ENCODE results near the gene CACNA2D1.

CACNA2D1 gene

DNA sequence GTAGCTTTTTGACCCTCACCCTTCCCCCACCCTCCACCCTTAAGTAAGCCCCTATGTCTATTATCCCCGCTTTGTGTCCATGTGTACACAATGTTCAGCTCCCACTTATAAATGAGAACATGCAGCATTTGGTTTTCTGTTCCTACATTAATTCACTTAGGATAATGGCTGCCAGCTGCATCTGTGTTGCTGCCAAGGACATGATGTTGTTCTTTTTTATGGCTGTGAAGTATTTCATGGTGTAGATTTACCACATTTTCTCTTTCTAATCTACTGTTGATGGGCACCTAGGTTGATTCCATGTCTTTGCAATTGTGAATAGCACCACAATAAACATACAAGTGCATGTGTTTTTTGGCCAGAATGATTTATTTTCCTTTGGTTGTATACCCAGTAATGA is 232.2 kb downstream of the CACNA2D1 start:
- no peak for DNase-seq

- DNase-seq, result no peak
These were observed 233.0 kb downstream of the CACNA2D1 start for GRCh38 chr7:82210416-82211184.

DNA sequence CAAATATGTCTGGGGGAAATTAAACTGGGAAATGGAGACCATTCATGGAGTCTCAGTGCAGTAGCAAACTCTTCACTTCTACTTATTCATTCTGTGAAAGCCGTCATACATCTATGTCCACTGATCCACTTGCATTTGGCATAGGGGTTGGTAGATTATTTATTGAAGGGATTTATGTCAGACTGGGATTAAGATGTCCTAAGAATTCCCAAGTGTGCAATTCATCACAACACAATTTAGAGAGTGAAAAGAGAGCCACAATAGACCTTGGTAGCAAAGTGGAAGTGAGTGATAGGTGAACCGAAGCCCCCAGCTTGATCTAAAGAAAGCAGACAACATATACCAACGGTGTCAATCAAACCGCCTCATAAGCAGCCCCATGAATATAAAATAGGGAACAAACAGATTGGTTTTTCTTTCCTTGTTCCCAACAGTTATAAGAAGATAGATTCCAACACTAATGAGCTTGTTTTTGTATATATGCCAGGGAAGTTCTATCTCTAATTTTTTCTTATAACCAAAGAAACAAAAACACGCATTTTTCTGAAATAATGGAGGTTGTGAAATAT is 234.3 kb downstream of the CACNA2D1 start:
- DNase-seq, result no peak

DNA sequence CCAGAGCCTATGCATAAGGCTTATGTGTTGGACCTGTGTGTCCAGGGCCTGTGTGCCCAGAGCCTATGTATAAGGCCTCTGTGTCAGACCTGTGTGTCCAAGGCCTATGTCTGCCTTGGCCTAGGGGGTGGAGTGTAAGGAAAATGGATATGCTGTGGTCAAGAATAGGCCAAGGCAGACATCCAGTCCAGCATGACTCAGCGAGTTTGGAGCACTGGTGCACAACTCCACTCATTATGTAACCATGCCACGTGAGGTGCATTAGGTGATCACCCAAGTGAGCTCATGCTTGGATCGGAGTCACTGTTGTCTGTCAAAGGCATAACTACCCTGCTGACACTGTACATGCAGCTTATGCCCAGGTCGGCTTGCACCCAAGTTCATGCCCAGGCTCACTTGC is 238.9 kb downstream of the CACNA2D1 start:
- no peak for DNase-seq

DNA sequence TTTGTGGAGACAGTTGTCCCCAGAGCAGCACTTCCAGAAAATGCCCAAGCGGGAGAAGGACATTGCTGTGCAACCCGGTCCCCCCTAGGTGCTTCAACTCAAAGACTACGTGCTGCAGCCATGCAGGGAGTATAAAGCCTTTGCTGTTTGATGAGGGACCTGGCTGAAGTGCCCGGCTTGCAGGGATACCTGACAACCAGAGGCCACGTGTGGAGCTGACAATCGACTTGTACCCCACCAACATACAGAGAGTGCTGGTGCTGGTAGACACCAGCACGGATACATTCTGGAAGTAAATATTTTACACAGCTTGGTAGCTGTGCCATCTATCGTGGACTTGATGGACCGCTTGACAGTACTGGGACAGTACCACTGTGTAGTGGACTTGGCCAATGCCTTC is 240.6 kb downstream of the CACNA2D1 start:
- DNase-seq, result no peak

DNA sequence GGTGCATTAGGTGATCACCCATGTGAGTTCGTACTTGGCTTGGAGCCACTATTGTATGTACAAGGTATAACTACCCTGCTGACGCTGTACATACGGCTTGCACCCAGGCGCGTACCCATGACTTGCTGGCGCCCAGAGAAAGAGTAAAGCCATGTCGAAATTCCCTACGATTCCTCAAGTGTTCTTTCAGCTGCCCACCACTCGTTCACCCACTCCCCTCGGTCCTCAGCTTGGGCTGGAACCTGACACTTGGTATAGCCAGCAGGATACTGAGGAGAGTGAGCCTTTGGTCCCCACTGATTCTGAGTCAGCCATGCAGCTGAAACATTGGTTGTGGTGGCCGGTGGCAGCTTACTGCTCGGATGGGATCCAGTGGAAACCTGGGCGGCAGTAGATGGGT is 241.5 kb downstream of the CACNA2D1 start:
- DNase-seq, result no peak

- DNase-seq, result no peak
These were observed 243.0 kb downstream of the CACNA2D1 start for GRCh38 chr7:82200601-82201000.

DNA sequence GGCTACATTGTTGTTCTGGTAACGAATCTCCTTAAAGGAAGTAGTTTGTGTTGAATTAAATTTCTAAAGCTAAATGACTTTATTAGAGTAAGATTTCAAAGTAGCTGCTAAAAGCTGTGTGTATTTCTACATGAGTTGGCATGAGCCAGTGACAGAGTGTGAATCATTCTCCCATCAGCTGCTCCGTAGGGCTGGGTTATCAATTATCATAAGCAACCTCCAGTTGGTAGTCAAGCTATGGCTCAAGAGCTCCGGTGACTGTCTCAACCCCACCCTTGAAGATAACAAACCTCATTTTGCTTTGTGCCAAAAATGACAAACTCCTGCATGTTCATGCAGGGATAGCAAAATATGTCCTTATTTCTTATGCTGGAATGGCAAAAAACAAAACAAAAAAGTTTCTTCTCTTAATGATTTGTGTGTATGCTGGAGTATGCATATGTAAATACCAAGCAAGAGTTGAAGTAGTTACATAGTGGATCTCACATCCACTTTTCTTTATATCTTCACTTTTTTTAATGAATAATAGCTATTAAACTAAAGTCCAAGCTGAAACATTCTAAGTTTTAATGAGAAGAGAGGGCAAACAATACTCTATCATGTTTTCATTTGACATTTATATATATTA is 249.4 kb downstream of the CACNA2D1 start:
- no peak for DNase-seq

DNA sequence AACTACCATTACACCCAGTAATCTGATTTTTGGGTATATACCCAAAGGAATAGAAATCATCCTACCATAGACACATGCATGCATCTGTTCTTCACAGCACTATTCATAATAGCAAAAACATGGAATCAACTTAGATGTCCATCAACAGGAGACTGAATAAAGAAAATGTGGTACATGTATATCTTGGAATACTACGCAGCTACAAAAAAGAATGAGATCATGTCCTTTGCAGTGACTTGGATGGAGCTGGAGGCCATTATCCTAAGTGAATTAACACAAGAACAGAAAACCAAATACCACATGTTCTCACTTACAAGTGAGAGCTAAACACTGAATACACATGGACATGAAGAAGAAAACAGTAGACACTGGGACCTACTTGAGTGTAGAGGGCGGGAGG is 254.9 kb downstream of the CACNA2D1 start:
- DNase-seq, result no peak

DNA sequence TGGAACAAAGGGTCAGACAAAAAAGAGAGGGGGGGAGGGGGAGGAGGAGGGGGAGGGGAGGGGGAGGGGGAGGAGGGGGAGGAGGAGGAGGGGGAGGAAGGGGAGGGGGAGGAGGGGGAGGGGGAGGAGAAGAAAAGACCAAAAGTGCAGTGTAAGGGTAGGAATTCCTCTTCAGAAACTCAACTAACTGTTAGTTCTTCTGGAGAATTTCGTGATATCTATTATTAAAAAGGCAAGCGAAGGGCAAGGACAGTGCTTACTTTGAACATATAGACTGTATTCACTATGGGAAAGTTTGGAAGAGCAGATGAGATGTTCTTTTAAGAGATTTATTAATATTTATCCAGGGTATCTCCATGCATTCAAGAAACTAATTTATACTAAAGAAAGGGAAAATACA is 258.1 kb downstream of the CACNA2D1 start:
- DNase-seq, result no peak

GRCh38 chr7:82183634-82184033 is 259.9 kb downstream of the CACNA2D1 start:
- DNase-seq, result no peak

GRCh38 chr7:82179311-82179710 is 264.3 kb downstream of the CACNA2D1 start:
- DNase-seq, result no peak

- no peak for DNase-seq
These were observed 268.3 kb downstream of the CACNA2D1 start for GRCh38 chr7:82175319-82175718.

- DNase-seq, result no peak
These were observed 270.1 kb downstream of the CACNA2D1 start for GRCh38 chr7:82173400-82174021.

DNA sequence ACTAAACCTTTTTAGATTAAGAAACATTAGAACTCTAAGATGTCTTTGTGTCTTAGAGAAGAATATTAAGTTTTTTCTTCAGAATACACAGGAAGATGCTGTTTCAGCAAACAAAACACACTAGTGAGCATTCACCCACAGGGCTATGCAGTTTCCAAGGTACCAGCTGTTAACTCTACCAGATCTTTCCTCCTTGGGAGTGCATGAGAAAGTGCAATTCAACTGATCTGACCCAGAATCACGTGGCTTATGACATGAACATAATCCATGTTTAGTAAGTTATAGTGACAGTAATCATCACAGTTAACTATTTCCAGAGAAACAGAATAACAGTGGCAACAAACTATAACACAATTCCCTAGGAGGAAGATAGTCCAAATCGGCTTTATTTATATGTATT is 270.7 kb downstream of the CACNA2D1 start:
- DNase-seq, result no peak

- DNase-seq, result no peak
These were observed 271.6 kb downstream of the CACNA2D1 start for GRCh38 chr7:82172017-82172416.

DNA sequence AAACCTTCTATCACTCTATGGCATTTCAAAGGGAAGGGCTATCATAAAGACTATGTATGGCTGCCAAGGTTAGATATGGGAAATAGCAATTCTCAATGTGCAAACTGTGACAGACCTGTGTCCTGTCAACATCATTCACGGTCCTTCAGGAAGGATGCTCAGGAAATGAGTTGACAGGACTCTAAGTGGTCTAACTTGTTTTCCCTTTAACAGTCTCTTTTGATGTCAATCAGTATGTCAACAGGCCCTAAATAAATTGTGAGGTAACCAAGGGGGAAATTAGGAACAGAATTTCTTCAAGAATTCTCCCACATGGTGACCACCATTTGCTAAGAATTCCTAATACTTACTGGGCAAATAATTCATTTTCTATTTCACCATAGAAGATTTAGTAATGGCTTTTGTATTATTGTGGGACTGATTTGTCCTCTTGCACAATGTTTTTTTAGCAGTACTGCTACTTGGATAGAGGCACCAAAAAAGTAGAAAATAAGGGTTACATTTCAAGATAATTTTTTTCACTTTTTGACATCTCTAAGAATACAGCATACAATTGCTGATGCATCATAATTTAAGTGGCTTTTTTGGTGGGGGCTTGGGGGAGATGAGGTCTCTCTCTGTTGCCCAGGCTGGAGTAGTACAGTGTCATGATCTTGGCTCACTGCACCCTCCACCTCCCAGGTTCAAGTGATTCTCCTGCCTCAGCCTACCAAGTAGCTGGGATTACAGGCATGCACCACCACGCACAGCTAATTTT is 275.8 kb downstream of the CACNA2D1 start:
- no peak for DNase-seq

GRCh38 chr7:82166260-82167015 is 277.1 kb downstream of the CACNA2D1 start:
- DNase-seq, result no peak

GRCh38 chr7:82164813-82165212 is 278.8 kb downstream of the CACNA2D1 start:
- DNase-seq, result no peak

GRCh38 chr7:82164410-82164809 is 279.2 kb downstream of the CACNA2D1 start:
- no peak for DNase-seq

GRCh38 chr7:82163586-82163985 is 280.0 kb downstream of the CACNA2D1 start:
- DNase-seq, result no peak

DNA sequence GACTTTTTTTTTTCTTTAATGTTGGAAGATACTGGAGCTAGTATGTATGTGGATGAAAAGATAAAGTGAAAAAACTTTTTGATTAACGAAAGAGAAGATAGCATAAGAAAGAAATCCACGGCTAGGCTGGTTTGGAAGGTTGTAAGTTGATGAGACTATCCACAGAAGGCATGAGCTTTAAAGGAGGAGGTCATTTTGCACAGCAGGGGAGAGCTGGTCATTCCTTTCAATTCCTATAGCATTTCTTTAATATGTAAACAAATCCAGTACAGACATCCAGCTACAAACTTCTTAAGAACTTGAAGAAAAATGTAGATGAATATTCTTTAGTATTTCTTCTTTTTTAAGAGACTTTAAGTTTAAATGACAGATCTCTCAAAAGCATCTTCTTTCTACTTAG is 281.3 kb downstream of the CACNA2D1 start:
- no peak for DNase-seq
